Measurements from ENCODE around the gene CLPTM1. TPM values are rescaled to one million over a fixed set of nuclear protein-coding genes. Genes with fewer than 3 reads are reported as not detected.
"Not testable (repeated sequence)": the region's sequence is repeated elsewhere in the genome, so short reads cannot be mapped to it uniquely, and the experiment has no call there.

CLPTM1 gene
- total RNA-seq, 1 experiment from 2014 or later = 17.2 TPM

- no peak for DNase-seq (ENCODE audit: low spot score)
- in situ Hi-C loops (cut with HindIII; ENCODE audit: low sequenced_read_pairs) = no loop called here
These were observed 13.5 kb downstream of the CLPTM1 start for GRCh38 chr19:44968670-44969069.

GRCh38 chr19:44969437-44969836, 14.3 kb downstream of the CLPTM1 start:
- in situ Hi-C loops (cut with HindIII; ENCODE audit: low sequenced_read_pairs) = no loop called here
- DNase-seq (ENCODE audit: low spot score) = no peak

GRCh38 chr19:44971451-44971850, 16.3 kb downstream of the CLPTM1 start:
- in situ Hi-C loops (cut with HindIII; ENCODE audit: low sequenced_read_pairs); DNase-seq (ENCODE audit: low spot score): not testable (repeated sequence)

DNA sequence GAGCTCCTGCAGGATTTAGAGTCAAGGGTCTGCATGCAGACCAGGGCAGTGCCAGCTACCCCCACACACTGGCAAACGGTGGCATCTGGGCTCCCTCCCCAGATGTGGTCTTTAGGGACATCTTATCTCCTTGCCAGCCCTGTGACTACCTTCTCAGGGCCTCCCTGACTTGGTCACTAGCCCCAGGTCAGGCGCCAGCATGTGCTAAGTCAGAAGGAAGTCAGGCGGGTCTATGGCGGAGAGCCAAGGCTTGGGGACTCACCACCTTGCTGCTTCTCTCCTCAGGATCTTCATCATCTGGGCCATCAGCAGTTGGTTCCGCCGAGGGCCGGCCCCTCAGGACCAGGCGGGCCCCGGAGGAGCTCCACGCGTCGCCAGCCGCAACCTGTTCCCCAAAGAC, 17.6 kb downstream of the CLPTM1 start:
- DNase-seq (ENCODE audit: low spot score) = no peak
- in situ Hi-C loops (cut with HindIII; ENCODE audit: low sequenced_read_pairs) = no loop called here

- in situ Hi-C loops (cut with HindIII; ENCODE audit: low sequenced_read_pairs) = no loop called here
These were observed 19.0 kb downstream of the CLPTM1 start for GRCh38 chr19:44973982-44974735.

DNA sequence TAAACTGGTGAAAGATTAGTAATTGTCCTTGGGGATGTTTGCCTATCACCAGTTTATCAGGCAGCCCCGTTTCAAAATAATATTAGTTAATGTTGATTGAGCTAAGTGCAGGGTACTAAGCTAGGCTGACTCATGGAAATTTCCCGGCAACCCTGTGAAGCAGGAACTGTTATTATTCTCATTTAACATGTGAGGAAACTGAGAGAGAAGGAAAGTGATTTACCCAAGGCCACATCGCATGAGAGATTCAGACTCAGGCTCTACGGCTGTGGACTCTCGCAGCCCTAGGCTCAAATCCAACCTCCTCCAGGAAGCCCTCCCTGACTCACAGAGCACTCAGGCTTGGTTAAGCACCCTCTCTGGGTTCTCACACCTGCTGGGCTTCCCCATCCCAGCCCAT, 19.7 kb downstream of the CLPTM1 start:
- DNase-seq (ENCODE audit: low spot score) = no peak
- in situ Hi-C loops (cut with HindIII; ENCODE audit: low sequenced_read_pairs) = no loop called here

More at GRCh38 chr19:44973982-44974735, 19.0 kb downstream of the CLPTM1 start:
- DNase-seq (ENCODE audit: low spot score) = no peak

DNA sequence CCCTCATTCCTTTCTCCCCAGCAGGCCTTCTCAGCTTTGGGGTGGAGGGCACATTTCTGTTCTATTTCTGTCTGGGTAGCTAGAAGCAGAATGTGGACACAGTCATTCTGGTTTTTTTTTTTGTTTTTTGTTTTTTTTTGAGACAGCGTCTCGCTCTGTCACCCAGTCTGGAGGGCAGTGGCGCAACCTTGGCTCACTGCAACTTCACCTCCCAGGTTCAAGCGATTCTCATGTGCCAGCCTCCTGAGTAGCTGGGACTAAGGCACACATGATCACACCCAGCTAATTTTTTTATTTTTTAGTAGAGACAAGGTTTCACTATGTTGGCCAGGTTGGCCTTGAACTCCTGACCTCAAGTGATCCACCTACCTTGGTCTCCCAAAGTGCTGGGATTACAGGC, 20.3 kb downstream of the CLPTM1 start:
- in situ Hi-C loops (cut with HindIII; ENCODE audit: low sequenced_read_pairs) = no loop called here
- DNase-seq (ENCODE audit: low spot score) = no peak

- no peak for DNase-seq (ENCODE audit: low spot score)
- in situ Hi-C loops (cut with HindIII; ENCODE audit: low sequenced_read_pairs) = no loop called here
These were observed 28.8 kb downstream of the CLPTM1 start for GRCh38 chr19:44984005-44984404.

DNA sequence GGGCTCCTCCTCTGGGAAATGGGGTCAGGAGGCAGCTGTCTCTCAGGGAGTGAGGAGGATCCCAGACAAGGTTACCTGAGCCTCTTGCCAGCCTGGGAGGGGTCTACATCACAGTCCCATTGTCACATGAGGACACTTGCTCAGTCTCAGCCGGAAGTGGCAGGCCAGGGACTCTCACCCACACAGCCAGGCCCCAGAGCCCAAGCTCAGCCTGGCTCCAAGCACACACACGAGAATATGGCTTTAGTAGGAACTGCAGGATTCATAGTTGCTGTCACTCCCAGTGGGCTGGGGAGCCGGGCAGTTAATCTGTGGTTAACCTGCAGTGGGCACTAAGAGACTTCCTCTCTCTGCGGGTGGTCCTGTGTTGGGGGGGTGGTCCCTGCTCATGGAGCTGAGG, 30.3 kb downstream of the CLPTM1 start:
- in situ Hi-C loops (cut with HindIII; ENCODE audit: low sequenced_read_pairs) = no loop called here
- DNase-seq (ENCODE audit: low spot score) = no peak

DNA sequence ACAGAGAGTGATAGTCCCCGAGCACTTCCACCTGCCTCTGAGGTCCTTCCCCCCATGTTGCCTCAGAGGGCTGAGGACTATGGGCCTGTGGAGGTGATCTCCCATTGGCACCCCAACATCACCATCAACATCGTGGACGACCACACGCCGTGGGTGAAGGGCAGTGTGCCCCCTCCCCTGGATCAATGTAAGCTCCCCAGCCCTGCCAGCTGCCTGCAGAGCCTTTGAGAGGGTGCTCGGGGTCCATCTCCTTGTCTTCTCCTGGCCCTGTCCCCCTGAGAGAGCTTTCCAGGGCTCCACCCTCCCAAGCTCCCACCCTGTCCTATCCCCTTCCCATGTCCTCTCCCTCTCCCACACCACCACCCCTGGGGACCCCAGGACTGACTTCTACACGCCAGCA, 31.2 kb downstream of the CLPTM1 start:
- no peak for DNase-seq (ENCODE audit: low spot score)
- in situ Hi-C loops (cut with HindIII; ENCODE audit: low sequenced_read_pairs) = no loop called here

- in situ Hi-C loops (cut with HindIII; ENCODE audit: low sequenced_read_pairs) = no loop called here
- no peak for DNase-seq (ENCODE audit: low spot score)
These were observed 32.0 kb downstream of the CLPTM1 start for GRCh38 chr19:44987148-44987675.

DNA sequence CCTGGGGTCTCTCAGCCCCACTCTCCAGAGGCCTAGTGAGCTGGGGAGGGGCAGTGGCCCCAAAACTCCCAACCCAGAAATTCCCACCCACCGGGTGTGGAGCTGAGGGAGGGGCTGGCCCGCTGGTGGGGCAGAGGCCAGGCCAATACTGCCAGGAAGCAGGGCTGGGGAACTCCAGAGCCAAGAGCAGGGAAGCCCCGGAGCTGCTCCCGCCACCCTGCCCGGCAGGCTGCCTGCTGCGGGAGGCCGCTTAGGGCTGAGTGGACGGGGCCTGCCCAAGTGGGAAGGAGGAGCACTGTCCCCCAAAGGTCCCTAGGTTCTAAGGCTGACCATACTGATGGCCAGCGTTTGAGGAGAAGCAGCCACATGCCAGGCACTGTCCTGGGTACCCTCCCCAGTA, 33.1 kb downstream of the CLPTM1 start:
- no peak for DNase-seq (ENCODE audit: low spot score)
- in situ Hi-C loops (cut with HindIII; ENCODE audit: low sequenced_read_pairs) = no loop called here

- peak; percentile 61 for DNase-seq (ENCODE audit: low spot score)
- in situ Hi-C loops (cut with HindIII; ENCODE audit: low sequenced_read_pairs) = no loop called here
These were observed 33.8 kb downstream of the CLPTM1 start for GRCh38 chr19:44988896-44989556.

DNA sequence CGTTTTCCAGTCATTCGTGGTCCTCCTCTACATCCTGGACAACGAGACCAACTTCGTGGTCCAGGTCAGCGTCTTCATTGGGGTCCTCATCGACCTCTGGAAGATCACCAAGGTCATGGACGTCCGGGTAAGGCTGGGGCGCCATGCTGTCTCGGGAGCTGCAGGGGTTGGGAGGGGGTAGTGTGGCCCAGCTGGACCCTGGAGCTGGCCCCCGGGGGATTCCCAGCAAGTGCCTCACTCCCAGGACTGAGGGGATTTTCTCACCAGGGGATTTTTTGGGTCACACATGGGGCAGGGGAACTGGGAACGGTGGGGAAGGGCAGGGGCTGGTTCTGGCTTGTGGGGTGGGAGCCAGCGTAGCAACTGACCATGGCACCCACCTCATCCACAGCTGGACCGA, 35.3 kb downstream of the CLPTM1 start:
- in situ Hi-C loops (cut with HindIII; ENCODE audit: low sequenced_read_pairs) = no loop called here
- no peak for DNase-seq (ENCODE audit: low spot score)

DNA sequence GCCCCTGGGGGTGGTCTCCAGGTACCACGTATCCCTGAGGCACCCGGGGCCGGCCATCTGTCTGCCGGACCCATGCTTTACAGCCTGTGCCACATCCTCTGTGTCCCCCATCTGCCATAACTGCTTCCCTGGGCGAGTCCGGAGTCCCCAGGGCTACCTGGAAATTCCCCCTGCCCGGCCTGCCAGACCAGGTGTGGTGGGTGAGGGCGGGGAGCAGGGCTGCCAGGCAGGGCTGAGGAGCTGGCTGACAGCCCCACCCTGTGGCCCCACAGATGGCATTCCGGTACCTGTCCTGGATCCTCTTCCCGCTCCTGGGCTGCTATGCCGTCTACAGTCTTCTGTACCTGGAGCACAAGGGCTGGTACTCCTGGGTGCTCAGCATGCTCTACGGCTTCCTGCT, 35.8 kb downstream of the CLPTM1 start:
- DNase-seq (ENCODE audit: low spot score) = no peak
- in situ Hi-C loops (cut with HindIII; ENCODE audit: low sequenced_read_pairs) = no loop called here

DNA sequence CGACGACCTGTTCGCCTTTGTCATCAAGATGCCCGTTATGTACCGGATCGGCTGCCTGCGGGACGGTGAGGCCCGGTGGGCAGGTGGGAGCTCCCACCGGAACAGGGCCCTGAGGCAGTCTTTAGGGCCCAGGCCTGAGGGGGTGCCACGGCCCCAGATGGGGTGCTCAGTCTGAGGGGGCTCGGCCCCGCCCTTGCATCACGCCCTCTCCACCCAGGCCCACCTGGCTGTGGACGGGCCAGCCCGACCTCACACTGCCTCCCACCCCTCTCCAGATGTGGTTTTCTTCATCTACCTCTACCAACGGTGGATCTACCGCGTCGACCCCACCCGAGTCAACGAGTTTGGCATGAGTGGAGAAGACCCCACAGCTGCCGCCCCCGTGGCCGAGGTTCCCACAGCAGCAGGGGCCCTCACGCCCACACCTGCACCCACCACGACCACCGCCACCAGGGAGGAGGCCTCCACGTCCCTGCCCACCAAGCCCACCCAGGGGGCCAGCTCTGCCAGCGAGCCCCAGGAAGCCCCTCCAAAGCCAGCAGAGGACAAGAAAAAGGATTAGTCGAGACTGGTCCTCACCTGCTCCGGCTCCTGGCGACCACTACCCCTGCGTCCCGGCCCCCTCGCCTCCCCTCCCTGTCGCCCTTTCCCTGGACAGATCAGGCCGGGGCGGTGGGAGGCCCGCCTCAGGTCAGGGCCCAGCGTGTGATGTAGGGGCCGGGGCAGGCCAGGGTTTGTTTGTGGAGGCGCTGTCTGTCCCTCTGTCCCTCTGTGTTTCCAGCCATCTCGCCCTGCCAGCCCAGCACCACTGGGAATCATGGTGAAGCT, 37.4 kb downstream of the CLPTM1 start:
- DNase-seq (ENCODE audit: low spot score) = no peak
- in situ Hi-C loops (cut with HindIII; ENCODE audit: low sequenced_read_pairs) = no loop called here

DNA sequence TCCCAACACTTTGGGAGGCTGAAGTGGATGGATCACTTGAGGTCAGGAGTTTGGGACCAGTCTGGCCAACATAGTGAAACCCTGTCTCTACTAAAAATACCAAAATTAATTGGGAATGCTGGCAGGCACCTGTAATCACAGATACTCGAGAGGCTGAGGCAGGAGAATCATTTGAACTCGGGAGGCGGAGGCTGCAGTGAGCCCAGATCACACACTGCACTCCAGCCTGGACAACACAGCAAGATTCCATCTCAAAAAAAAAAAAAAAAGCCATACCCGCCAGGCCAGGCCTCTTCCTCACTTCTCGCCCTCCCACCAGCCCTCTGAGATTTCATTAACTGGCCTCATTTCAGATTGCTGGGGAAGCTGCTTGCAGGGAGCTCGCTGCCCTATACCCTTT, 38.3 kb downstream of the CLPTM1 start:
- in situ Hi-C loops (cut with HindIII; ENCODE audit: low sequenced_read_pairs) = no loop called here
- DNase-seq (ENCODE audit: low spot score) = no peak

DNA sequence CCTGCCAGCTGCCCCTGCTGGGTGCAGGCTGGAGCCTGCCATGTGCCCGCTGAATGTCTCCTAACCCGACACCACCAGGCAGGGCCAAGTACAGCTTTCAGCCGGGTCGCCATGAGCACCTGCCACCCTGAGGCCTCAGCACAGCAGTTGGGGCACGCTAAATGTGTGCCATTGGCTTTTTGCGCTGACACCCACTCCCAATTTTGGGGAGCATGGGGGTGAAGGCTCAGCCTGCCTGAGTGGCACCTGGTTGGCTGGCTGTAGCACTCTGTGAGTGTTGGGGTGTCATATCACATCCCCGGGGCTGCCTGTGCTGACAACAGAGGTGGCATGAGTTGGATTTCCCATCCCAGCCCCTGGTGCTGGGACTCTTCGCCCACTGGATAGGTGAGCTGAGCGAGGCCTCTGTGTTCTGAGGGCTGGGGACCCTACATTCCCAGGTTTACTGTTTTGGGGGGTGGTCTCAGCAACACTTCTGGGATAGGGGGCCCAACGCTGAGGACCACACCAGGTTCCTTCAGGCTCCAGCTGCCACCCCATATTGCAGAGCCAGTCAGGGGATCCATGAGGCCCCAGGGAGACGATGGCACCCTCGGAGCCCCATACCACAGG, 38.9 kb downstream of the CLPTM1 start:
- in situ Hi-C loops (cut with HindIII; ENCODE audit: low sequenced_read_pairs) = no loop called here
- no peak for DNase-seq (ENCODE audit: low spot score)

DNA sequence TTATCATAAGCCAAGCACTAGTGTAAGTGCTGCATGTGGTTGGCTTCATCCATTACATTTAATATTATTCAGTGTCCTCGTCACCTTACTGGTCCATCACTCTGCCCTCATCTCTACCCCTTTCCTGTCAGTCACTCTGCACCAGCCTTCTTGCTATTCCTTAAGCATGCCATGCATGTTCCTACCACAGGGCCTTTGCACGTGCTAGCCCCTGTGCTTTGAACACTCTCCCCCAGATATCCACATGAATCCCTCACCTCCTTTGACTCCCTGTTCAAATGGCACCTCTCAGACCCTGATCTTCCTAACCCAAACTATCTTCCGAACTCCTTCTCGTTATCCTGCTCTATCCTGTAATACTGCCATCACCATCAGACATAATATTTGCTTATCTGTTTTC, 42.8 kb downstream of the CLPTM1 start:
- DNase-seq (ENCODE audit: low spot score) = no peak
- in situ Hi-C loops (cut with HindIII; ENCODE audit: low sequenced_read_pairs) = no loop called here
